ENCODE data around the gene CLEC2D. TPM values are rescaled to one million over a fixed set of nuclear protein-coding genes. Genes with fewer than 3 reads are reported as not detected.
"Not testable (repeated sequence)": the region's sequence is repeated elsewhere in the genome, so short reads cannot be mapped to it uniquely, and the experiment has no call there.

The CLEC2D gene
- polyA plus RNA-seq, 4 donors = 8.5 to 31.0 (median 17.2) TPM

- DNase-seq (ENCODE audit: low read depth in 4 of 4, low spot score in 2 of 4) = no peak
These were observed 54.5 kb downstream of the CLEC2D start for GRCh38 chr12:9724023-9724422.

- DNase-seq (ENCODE audit: low read depth in 4 of 4, low spot score in 2 of 4) = no peak
These were observed 55.8 kb downstream of the CLEC2D start for GRCh38 chr12:9725213-9725870.

GRCh38 chr12:9727813-9728212, 58.3 kb downstream of the CLEC2D start:
- DNase-seq (ENCODE audit: low read depth in 4 of 4, low spot score in 2 of 4) = no peak

GRCh38 chr12:9729082-9729481, 59.6 kb downstream of the CLEC2D start:
- DNase-seq (ENCODE audit: low read depth in 4 of 4, low spot score in 2 of 4) = no peak

- DNase-seq (ENCODE audit: low read depth in 4 of 4, low spot score in 2 of 4) = no peak
These were observed 60.5 kb downstream of the CLEC2D start for GRCh38 chr12:9730011-9730410.

- no peak for DNase-seq (ENCODE audit: low read depth in 4 of 4, low spot score in 2 of 4)
These were observed 61.1 kb downstream of the CLEC2D start for GRCh38 chr12:9730591-9730990.

GRCh38 chr12:9731393-9731792, 61.9 kb downstream of the CLEC2D start:
- DNase-seq (ENCODE audit: low read depth in 4 of 4, low spot score in 2 of 4) = no peak

- no peak for DNase-seq (ENCODE audit: low read depth in 4 of 4, low spot score in 2 of 4)
These were observed 62.3 kb downstream of the CLEC2D start for GRCh38 chr12:9731797-9732196.

- no peak for DNase-seq (ENCODE audit: low read depth in 4 of 4, low spot score in 2 of 4)
These were observed 63.5 kb downstream of the CLEC2D start, which contains the start of gene CLECL1 for GRCh38 chr12:9732921-9733461. Gene CLECL1 (minus strand): TSS chr12:9733097.

- no peak for DNase-seq (ENCODE audit: low read depth in 4 of 4, low spot score in 2 of 4)
These were observed 66.1 kb downstream of the CLEC2D start for GRCh38 chr12:9735601-9736000.

GRCh38 chr12:9736936-9737705, 67.6 kb downstream of the CLEC2D start:
- no peak for DNase-seq (ENCODE audit: low read depth in 4 of 4, low spot score in 2 of 4)

GRCh38 chr12:9738905-9739304, 69.4 kb downstream of the CLEC2D start:
- not testable (repeated sequence) for DNase-seq (ENCODE audit: low read depth in 4 of 4, low spot score in 2 of 4)

- not testable (repeated sequence) for DNase-seq (ENCODE audit: low read depth in 4 of 4, low spot score in 2 of 4)
These were observed 70.0 kb downstream of the CLEC2D start for GRCh38 chr12:9739404-9740105.

- no peak for DNase-seq (ENCODE audit: low read depth in 4 of 4, low spot score in 2 of 4)
These were observed 70.7 kb downstream of the CLEC2D start for GRCh38 chr12:9740106-9740750.

GRCh38 chr12:9741726-9742125, 72.2 kb downstream of the CLEC2D start:
- DNase-seq (ENCODE audit: low read depth in 4 of 4, low spot score in 2 of 4) = no peak

GRCh38 chr12:9742661-9743060, 73.1 kb downstream of the CLEC2D start:
- no peak for DNase-seq (ENCODE audit: low read depth in 4 of 4, low spot score in 2 of 4)

GRCh38 chr12:9745199-9745598, 75.7 kb downstream of the CLEC2D start:
- no peak for DNase-seq (ENCODE audit: low read depth in 4 of 4, low spot score in 2 of 4)
